Thyroid gland (tissue), 4 donors: ENCODE measurements around the gene SIL1. TPM values are rescaled to one million over a fixed set of nuclear protein-coding genes. Genes with fewer than 3 reads are reported as not detected.

ENCODE experiments used
- DNase-seq, 2 donors: peaks; one replicate each; pipeline ENCODE4 v3.0.0-alpha.2; 2019
- H3K27ac ChIP-seq, 3 donors: fragments of 200-600 bp; sonication (generic); 1 replicate in 2 of 3; 2 replicates in 1 of 3; pipeline ENCODE4 v1.5.1; 2016 to 2019; ENCODE audit warnings: mild to moderate bottlenecking in 1 of 3, moderate library complexity in 1 of 3
- H3K27me3 ChIP-seq: fragments of 200-600 bp; sonication (generic); one replicate; pipeline ENCODE4 v1.5.1; 2019
- H3K36me3 ChIP-seq, 2 donors: fragments of 200-600 bp; sonication (generic); one replicate each; pipeline ENCODE4 v1.5.1; 2016 to 2019
- H3K4me1 ChIP-seq, 2 donors: fragments of 200-600 bp; sonication (generic); one replicate each; pipeline ENCODE4 v1.5.1; 2017 to 2019
- H3K4me3 ChIP-seq, 3 donors: fragments of 200-600 bp; sonication (generic); replicated peaks in 1 of 3; 1 replicate in 2 of 3; 2 replicates in 1 of 3; pipeline ENCODE4 v1.5.1; 2016; ENCODE audit warnings: mild to moderate bottlenecking in 1 of 3
- H3K9me3 ChIP-seq: fragments of 200-600 bp; sonication (generic); one replicate; pipeline ENCODE4 v1.5.1; 2017
- CTCF ChIP-seq, 6 experiments: fragments of 200-600 bp in 3 of 6; fragments of 450-650 bp in 3 of 6; sonication (generic) in 3 of 6; IDR thresholded peaks; one replicate each; pipeline ENCODE4 v1.5.1; 2016 to 2019; ENCODE audit warnings: antibody characterized with exemption in 6 of 6, mild to moderate bottlenecking in 2 of 6, inconsistent platforms in 1 of 6, moderate library complexity in 1 of 6
- POLR2A ChIP-seq, 2 donors: fragments of 450-650 bp; IDR thresholded peaks; one replicate each; pipeline ENCODE4 v1.6.1; 2017; ENCODE audit warnings: antibody characterized with exemption in 2 of 2, mild to moderate bottlenecking in 2 of 2, moderate library complexity in 1 of 2
- WGBS, 2 donors: methylation state at CpG; one replicate each; pipeline ENCODE4 v1.1.5; 2017; 5-methylcytosine and 5-hydroxymethylcytosine counted together
- intact Hi-C: fragments of 100-400 bp; cut with DNase I; formaldehyde crosslinking; loops from one replicate; pipeline ENCODE4 v1.15.1; 2023
- total RNA-seq, 4 donors: library from RNA; depleted of rRNA; stranded (reverse); fragments of >200 nt; gene quantifications; one replicate each; pipeline ENCODE4 v1.2.3, GENCODE V29; 2016

Gene SIL1
- total RNA-seq, 4 donors from 2014 or later = 57.5 to 103 (median 81.7) TPM

DNA sequence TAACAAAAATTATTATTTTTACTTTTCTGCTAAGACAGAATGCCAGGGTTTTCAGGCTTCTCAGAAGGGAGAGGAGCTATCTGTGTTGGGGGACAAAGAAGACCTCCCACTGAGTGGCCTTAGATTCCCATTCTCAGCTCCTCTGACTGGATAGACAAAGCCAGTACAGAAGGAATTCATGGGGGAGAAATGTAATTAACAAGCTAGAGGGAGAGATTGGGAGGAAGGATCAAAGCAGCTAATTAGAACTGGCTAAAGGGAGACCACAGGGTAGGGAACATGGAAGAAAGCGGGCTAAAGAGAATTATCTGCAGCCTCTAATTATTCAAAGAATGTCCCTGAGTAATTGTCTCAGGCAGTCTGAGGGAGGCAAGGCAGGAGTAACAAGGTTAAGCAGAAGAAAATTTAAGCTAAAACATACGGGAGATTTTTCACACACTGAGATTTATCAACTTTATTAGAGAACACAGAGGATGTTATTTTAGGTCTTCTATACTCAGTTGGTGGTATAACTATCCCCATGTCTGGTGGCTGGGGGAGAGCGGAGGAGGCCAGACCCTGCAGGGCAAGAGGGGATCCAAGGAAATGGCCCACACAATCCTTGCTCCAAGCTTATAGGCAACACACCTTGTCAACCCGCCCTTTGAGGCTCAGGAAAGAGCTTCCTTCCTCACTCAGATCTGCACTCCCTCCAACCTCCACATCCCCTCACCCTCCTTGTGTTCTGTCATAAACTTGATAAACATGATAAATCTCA lies 235.4 kb downstream of the SIL1 start:
- WGBS, 2 donors = 91 to 93% methylated on average over 4 of the region's 4 CpGs
- no peaks in the 10 kb centered on the region for H3K36me3 ChIP-seq
- no peak for TF ChIP-seq POLR2A (IDR thresholded peaks at IDR 0.05)
- no peak for TF ChIP-seq CTCF (IDR thresholded peaks at IDR 0.05)
- intact Hi-C loops = no loop called here
- H3K9me3 ChIP-seq = no peaks in the 10 kb centered on the region
- H3K27ac ChIP-seq = peak overlapping the region in 2 of 3 donors; percentile 43 to 63
- no peak for DNase-seq
- no peaks in the 10 kb centered on the region for H3K27me3 ChIP-seq
- H3K4me1 ChIP-seq = peaks cover 47 to 64% of the 10 kb centered on the region in 2 donors
- H3K4me3 ChIP-seq = no peak overlapping the region

GRCh38 chr5:138961729-138962128 lies 236.4 kb downstream of the SIL1 start:
- intact Hi-C loops = no loop called here
- no peaks in the 10 kb centered on the region for H3K27me3 ChIP-seq
- H3K4me1 ChIP-seq = peaks cover 43 to 55% of the 10 kb centered on the region in 2 donors
- TF ChIP-seq CTCF (IDR thresholded peaks at IDR 0.05) = no peak
- no peak for TF ChIP-seq POLR2A (IDR thresholded peaks at IDR 0.05)
- no peak overlapping the region for H3K4me3 ChIP-seq
- no peaks in the 10 kb centered on the region for H3K36me3 ChIP-seq
- no peaks in the 10 kb centered on the region for H3K9me3 ChIP-seq
- 40 to 46% methylated on average over 1 of the region's 1 CpG for whole genome bisulfite sequencing, 2 donors
- peak overlapping the region in 2 of 3 donors; percentile 23 to 43 for H3K27ac ChIP-seq
- DNase-seq = no peak

- 59 to 86% methylated on average over 1 of the region's 1 CpG for WGBS, 2 donors
- no peaks in the 10 kb centered on the region for H3K9me3 ChIP-seq
- intact Hi-C loops = no loop called here
- TF ChIP-seq POLR2A (IDR thresholded peaks at IDR 0.05) (no peak), CTCF (IDR thresholded peaks at IDR 0.05) (no peak)
- DNase-seq = no peak
- H3K4me1 ChIP-seq = peaks cover 44 to 57% of the 10 kb centered on the region in 2 donors
- H3K27ac ChIP-seq = peak overlapping the region; percentile 23 to 43 (median 30)
- no peak overlapping the region for H3K4me3 ChIP-seq
- H3K27me3 ChIP-seq = no peaks in the 10 kb centered on the region
- H3K36me3 ChIP-seq = no peaks in the 10 kb centered on the region
These were observed 236.9 kb downstream of the SIL1 start for GRCh38 chr5:138961221-138961620.

GRCh38 chr5:138960145-138960692 lies 237.9 kb downstream of the SIL1 start:
- DNase-seq = peak; percentile 41 to 56
- Histone ChIP-seq H3K27me3 (no peaks in the 10 kb centered on the region), H3K4me3 (no peak overlapping the region), H3K9me3 (no peaks in the 10 kb centered on the region), H3K4me1 (peaks cover 53 to 67% of the 10 kb centered on the region in 2 donors), H3K27ac (peak overlapping the region; percentile 8 to 64 (median 30)), H3K36me3 (no peaks in the 10 kb centered on the region)
- 41 to 42% methylated on average over 5 of the region's 5 CpGs for WGBS, 2 donors
- intact Hi-C loops = no loop called here
- TF ChIP-seq CTCF (IDR thresholded peaks at IDR 0.05) = no peak
- no peak for TF ChIP-seq POLR2A (IDR thresholded peaks at IDR 0.05)

DNA sequence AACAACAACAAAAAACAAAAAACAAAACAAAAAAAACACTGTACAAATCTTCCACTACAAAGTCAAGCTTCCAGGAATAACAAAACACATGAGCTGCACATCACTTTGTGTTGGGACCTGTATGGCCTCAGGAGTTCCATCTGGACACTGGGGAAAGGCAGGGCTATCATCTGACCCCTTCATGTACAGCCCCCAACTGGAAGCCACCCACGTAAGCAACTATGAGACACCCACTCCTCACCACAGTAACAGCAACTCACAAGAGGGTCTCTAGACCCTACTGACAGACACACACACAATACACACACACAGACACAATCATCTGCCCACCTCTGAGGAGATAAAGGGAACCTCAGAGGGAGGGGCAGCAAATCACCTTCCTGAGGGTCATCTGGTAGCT lies 241.4 kb downstream of the SIL1 start:
- no peaks in the 10 kb centered on the region for H3K9me3 ChIP-seq
- no peak for DNase-seq
- no peaks in the 10 kb centered on the region for H3K36me3 ChIP-seq
- no peaks in the 10 kb centered on the region for H3K27me3 ChIP-seq
- peaks cover 52 to 58% of the 10 kb centered on the region in 2 donors for H3K4me1 ChIP-seq
- H3K4me3 ChIP-seq = no peak overlapping the region
- no peak for TF ChIP-seq POLR2A (IDR thresholded peaks at IDR 0.05)
- no peak for TF ChIP-seq CTCF (IDR thresholded peaks at IDR 0.05)
- 92 to 100% methylated on average over 1 of the region's 1 CpG for WGBS, 2 donors
- intact Hi-C loops = no loop called here
- peak overlapping the region in 1 of 3 donors; percentile 38 for H3K27ac ChIP-seq
